Muscle layer of duodenum (tissue), 2 donors: ENCODE measurements around the gene NFATC2IP.
A peak's percentile ranks its signal among the peaks of the same experiment; 100 is the strongest.
"Not testable (repeated sequence)": the region's sequence is repeated elsewhere in the genome, so short reads cannot be mapped to it uniquely, and the experiment has no call there.

Source experiments
- H3K27ac ChIP-seq: one replicate; pipeline ENCODE4 v1.7.0; 2013; ENCODE audit warnings: mild to moderate bottlenecking, low read length
- H3K27me3 ChIP-seq: one replicate; pipeline ENCODE4 v1.7.0; 2013; ENCODE audit warnings: low read depth, mild to moderate bottlenecking, control low read depth, low read length
- H3K36me3 ChIP-seq, 2 donors: one replicate each; pipeline ENCODE4 v1.7.0; 2013; ENCODE audit warnings: low read length in 2 of 2, control low read depth in 1 of 2, mild to moderate bottlenecking in 1 of 2; ENCODE audit not compliant: insufficient read depth in 2 of 2, control insufficient read depth in 1 of 2
- H3K4me1 ChIP-seq, 2 donors: one replicate each; pipeline ENCODE4 v1.7.0; 2013; ENCODE audit warnings: low read length in 2 of 2, mild to moderate bottlenecking in 2 of 2, control low read depth in 1 of 2, moderate library complexity in 1 of 2; ENCODE audit not compliant: insufficient read depth in 2 of 2, control insufficient read depth in 1 of 2
- H3K4me3 ChIP-seq, 2 donors: one replicate each; pipeline ENCODE4 v1.7.0; 2013; ENCODE audit warnings: low read length in 2 of 2, low read depth in 1 of 2, mild to moderate bottlenecking in 1 of 2
- H3K9me3 ChIP-seq, 2 donors: one replicate each; pipeline ENCODE4 v1.7.0; 2013; ENCODE audit warnings: low read length in 2 of 2, control low read depth in 1 of 2, mild to moderate bottlenecking in 1 of 2; ENCODE audit not compliant: control insufficient read depth in 1 of 2
- donor health status: healthy.

NFATC2IP gene

DNA sequence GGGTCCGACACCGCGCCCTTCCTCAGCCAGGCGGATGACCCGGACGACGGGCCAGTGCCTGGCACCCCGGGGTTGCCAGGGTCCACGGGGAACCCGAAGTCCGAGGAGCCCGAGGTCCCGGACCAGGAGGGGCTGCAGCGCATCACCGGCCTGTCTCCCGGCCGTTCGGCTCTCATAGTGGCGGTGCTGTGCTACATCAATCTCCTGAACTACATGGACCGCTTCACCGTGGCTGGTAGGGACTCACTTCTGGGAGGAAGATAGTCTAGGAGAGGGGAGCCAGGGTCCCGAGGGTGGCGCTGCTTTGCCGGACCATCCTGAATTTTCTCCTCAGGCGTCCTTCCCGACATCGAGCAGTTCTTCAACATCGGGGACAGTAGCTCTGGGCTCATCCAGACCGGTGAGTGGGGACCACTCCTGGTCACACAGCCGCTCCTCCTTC, 24.4 kb downstream of the NFATC2IP start:
- Histone ChIP-seq H3K27ac (peak overlapping the region; percentile 60), H3K36me3 (peaks cover 5 to 27% of the 10 kb centered on the region in 2 donors), H3K27me3 (no peaks in the 10 kb centered on the region), H3K4me3 (peak overlapping the region; percentile 93 to 95), H3K9me3 (no peaks in the 10 kb centered on the region), H3K4me1 (peaks cover 4 to 25% of the 10 kb centered on the region in 2 donors)

DNA sequence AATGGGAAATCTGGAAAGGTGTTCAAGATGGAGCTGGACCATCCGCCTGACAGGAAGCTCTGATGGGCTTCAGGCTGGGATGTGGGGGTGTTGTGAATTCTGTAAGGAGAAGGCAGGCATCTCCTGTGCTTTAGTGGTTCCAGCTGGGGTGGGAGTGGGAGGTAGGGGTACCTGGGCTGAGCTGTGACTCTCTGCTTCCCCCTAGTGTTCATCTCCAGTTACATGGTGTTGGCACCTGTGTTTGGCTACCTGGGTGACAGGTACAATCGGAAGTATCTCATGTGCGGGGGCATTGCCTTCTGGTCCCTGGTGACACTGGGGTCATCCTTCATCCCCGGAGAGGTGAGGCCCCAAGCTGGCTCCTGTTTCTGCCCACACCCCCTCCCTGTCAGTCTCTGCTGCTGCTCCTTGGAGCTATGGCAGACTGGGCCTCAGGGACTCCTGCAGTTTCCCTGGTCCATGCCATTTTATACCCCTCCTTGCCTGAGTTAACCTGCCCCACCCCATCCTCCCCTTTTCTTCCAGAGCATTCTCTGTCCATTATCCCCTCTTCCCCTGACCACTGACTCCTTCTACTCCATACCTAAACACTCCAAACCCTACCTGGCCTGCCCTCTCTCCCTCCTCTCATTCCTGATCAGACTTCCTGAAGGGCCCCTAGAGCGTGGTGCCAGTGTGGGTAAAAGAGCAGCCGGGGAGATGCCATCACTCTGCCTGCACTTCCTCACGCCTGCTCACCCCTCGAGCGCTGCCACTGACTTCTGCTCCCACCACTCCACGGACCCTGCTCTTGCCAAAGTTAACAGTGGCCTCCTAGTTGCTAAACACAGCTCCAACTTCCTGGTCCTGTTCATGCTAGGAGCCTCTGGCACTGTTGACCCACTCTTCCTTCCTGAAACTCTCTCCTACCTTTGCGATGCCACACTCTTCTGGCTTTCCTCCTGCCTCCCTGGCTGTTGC, 27.2 kb downstream of the NFATC2IP start:
- H3K4me3 ChIP-seq: no peak overlapping the region
- H3K9me3 ChIP-seq: peaks cover 0 to 4% of the 10 kb centered on the region in 2 donors
- no peaks in the 10 kb centered on the region for H3K27me3 ChIP-seq
- H3K36me3 ChIP-seq: peaks cover 20 to 54% of the 10 kb centered on the region in 2 donors
- no peak overlapping the region for H3K27ac ChIP-seq
- H3K4me1 ChIP-seq: peaks cover 4 to 25% of the 10 kb centered on the region in 2 donors

- Histone ChIP-seq H3K36me3 (peaks cover 20 to 68% of the 10 kb centered on the region in 2 donors), H3K4me1 (peaks cover 4 to 15% of the 10 kb centered on the region in 2 donors)
- not testable (repeated sequence) for H3K9me3 ChIP-seq, H3K27ac ChIP-seq, H3K4me3 ChIP-seq, H3K27me3 ChIP-seq
Measured at GRCh38 chr16:28980330-28980729, 29.6 kb downstream of the NFATC2IP start.

GRCh38 chr16:28980929-28981328, 30.2 kb downstream of the NFATC2IP start:
- H3K36me3 ChIP-seq: peaks cover 20 to 72% of the 10 kb centered on the region in 2 donors
- H3K4me1 ChIP-seq: peaks cover 0 to 9% of the 10 kb centered on the region in 2 donors
- no peak overlapping the region for H3K27ac ChIP-seq

DNA sequence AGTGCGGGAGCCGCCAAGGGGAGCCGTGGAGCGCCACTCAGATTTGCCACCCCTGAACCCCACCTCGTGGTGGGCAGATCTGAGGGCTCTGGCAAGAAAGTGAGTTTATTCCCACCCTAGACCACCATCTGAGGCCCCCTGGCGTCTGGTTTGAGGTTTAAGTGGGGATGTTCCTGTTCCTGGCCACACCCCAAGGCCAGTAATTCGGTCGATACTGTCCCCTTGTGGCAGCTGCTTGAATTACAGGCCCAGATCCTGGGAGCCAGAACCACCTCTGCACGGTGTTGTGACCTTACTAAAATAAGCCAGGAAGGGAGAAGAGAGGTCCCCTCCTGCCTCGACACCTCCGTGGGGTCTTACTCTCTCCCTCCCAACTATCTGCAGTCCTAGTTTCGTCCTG, 30.8 kb downstream of the NFATC2IP start:
- Histone ChIP-seq H3K4me3 (no peak overlapping the region), H3K9me3 (peaks cover 0 to 4% of the 10 kb centered on the region in 2 donors), H3K4me1 (peaks cover 0 to 3% of the 10 kb centered on the region in 2 donors), H3K27ac (no peak overlapping the region), H3K27me3 (no peaks in the 10 kb centered on the region), H3K36me3 (peaks cover 20 to 78% of the 10 kb centered on the region in 2 donors)

More at GRCh38 chr16:28980929-28981328, 30.2 kb downstream of the NFATC2IP start:
- Histone ChIP-seq H3K27me3 (no peaks in the 10 kb centered on the region), H3K9me3 (peaks cover 0 to 4% of the 10 kb centered on the region in 2 donors), H3K4me3 (no peak overlapping the region)

GRCh38 chr16:28982418-28982817, 31.7 kb downstream of the NFATC2IP start:
- Histone ChIP-seq H3K27me3 (no peaks in the 10 kb centered on the region), H3K9me3 (peaks cover 4% of the 10 kb centered on the region in 2 donors), H3K4me1 (no peaks in the 10 kb centered on the region), H3K4me3 (no peak overlapping the region), H3K36me3 (peaks cover 20 to 86% of the 10 kb centered on the region in 2 donors), H3K27ac (no peak overlapping the region)

DNA sequence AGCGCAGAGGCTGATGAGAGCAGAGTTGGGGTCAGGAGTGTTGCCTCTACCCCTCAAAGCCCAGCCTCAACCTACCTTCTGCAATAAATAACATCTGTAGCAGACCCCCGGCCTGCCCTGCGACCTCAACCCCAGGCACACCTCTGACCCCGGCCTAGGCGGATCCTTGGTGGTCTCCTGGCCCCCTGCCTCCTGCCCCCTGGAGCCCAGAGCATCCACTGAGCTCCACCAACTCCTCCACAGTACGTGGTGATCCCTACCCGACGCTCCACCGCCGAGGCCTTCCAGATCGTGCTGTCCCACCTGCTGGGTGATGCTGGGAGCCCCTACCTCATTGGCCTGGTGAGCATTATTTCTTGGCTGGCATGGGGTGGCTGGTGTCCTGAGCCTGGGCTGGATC, 32.2 kb downstream of the NFATC2IP start:
- H3K4me1 ChIP-seq: no peaks in the 10 kb centered on the region
- H3K9me3 ChIP-seq: peaks cover 4% of the 10 kb centered on the region in 2 donors
- H3K36me3 ChIP-seq: peaks cover 20 to 83% of the 10 kb centered on the region in 2 donors
- no peak overlapping the region for H3K27ac ChIP-seq
- no peak overlapping the region for H3K4me3 ChIP-seq
- no peaks in the 10 kb centered on the region for H3K27me3 ChIP-seq

DNA sequence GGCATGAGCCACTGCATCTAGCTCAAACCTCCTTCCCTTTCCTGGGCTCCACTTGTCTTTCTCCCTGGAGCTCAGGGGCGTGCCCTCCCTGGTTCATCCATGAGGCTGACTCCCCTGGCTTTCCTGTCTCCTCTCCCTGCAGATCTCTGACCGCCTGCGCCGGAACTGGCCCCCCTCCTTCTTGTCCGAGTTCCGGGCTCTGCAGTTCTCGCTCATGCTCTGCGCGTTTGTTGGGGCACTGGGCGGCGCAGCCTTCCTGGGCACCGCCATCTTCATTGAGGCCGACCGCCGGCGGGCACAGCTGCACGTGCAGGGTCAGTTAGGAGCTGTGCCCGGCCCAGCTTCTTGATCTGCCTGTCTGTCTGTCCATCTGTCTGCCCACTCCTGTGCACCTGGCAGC, 32.9 kb downstream of the NFATC2IP start:
- H3K4me3 ChIP-seq: no peak overlapping the region
- peaks cover 4% of the 10 kb centered on the region in 2 donors for H3K9me3 ChIP-seq
- H3K27ac ChIP-seq: no peak overlapping the region
- H3K4me1 ChIP-seq: no peaks in the 10 kb centered on the region
- no peaks in the 10 kb centered on the region for H3K27me3 ChIP-seq
- peaks cover 15 to 77% of the 10 kb centered on the region in 2 donors for H3K36me3 ChIP-seq

GRCh38 chr16:28984091-28984490, 33.4 kb downstream of the NFATC2IP start:
- Histone ChIP-seq H3K9me3 (peaks cover 4% of the 10 kb centered on the region in 2 donors), H3K4me1 (no peaks in the 10 kb centered on the region), H3K36me3 (peaks cover 15 to 74% of the 10 kb centered on the region in 2 donors), H3K27ac (no peak overlapping the region), H3K27me3 (no peaks in the 10 kb centered on the region), H3K4me3 (no peak overlapping the region)

GRCh38 chr16:28984619-28985135, 33.9 kb downstream of the NFATC2IP start, which contains the start of gene LAT:
Gene LAT, plus strand, starts transcription at chr16:28985052. Its CDS starts 366 bp downstream, at chr16:28985418.
- no peak within 1 kb of the TSS for H3K4me3 ChIP-seq

More at GRCh38 chr16:28984619-28985135, 33.9 kb downstream of the NFATC2IP start, which contains the start of gene LAT:
- no peaks in the 10 kb centered on the region for H3K4me1 ChIP-seq
- H3K27ac ChIP-seq: no peak within 1 kb of the TSS
- H3K36me3 ChIP-seq: peaks cover 15 to 77% of the 10 kb centered on the region in 2 donors
- no peaks in the 10 kb centered on the region for H3K27me3 ChIP-seq
- H3K9me3 ChIP-seq: peaks cover 4% of the 10 kb centered on the region in 2 donors
